Retinal pigment epithelial cell (primary cell): ENCODE measurements around the gene TM4SF18.

Source experiments
- DNase-seq: peaks from one replicate; pipeline ENCODE4 v3.0.0-alpha.2; 2010; ENCODE audit warnings: low read depth
- H3K4me3 ChIP-seq: 2 replicates; pipeline ENCODE4 v1.5.1; 2011; ENCODE audit warnings: mild to moderate bottlenecking, low read length, control low read depth, moderate library complexity
- CTCF ChIP-seq: conservative IDR thresholded peaks from 2 replicates; pipeline ENCODE4 v1.5.1; 2011; ENCODE audit warnings: low read depth, low read length, control low read depth, inconsistent platforms

TM4SF18 gene

GRCh38 chr3:149373235-149374125 is 40.0 kb upstream of the TM4SF18 start:
- TF ChIP-seq CTCF, result no peak
- H3K4me3 ChIP-seq, result peak overlapping the region; percentile 80
- no peak for DNase-seq

- TF ChIP-seq CTCF, result no peak
- H3K4me3 ChIP-seq, result no peak overlapping the region
- DNase-seq, result no peak
Measured at GRCh38 chr3:149371723-149372114, 38.3 kb upstream of the TM4SF18 start.

GRCh38 chr3:149371001-149371722 is 37.7 kb upstream of the TM4SF18 start:
- H3K4me3 ChIP-seq, result no peak overlapping the region
- peak; percentile 29 for TF ChIP-seq CTCF
- peak; percentile 56 for DNase-seq

GRCh38 chr3:149369991-149370866 is 36.8 kb upstream of the TM4SF18 start:
- H3K4me3 ChIP-seq, result no peak overlapping the region
- no peak for DNase-seq

GRCh38 chr3:149368674-149369497 is 35.5 kb upstream of the TM4SF18 start:
- DNase-seq, result no peak
- H3K4me3 ChIP-seq, result no peak overlapping the region
- TF ChIP-seq CTCF, result no peak

More at GRCh38 chr3:149369991-149370866, 36.8 kb upstream of the TM4SF18 start:
- no peak for TF ChIP-seq CTCF

GRCh38 chr3:149368201-149368673 is 34.8 kb upstream of the TM4SF18 start:
- no peak for DNase-seq
- peak; percentile 29 for TF ChIP-seq CTCF
- H3K4me3 ChIP-seq, result no peak overlapping the region
